Activated T-cell treated with anti-CD3 and anti-CD28 coated beads for 4 hours (primary cell): ENCODE measurements around the gene TAMALIN.

Source experiments
- DNase-seq: peaks from one replicate; pipeline ENCODE4 v3.0.0-alpha.2; 2020

TAMALIN gene

GRCh38 chr12:51985154-51985835 is 21.5 kb upstream of the TAMALIN start:
- no peak for DNase-seq

GRCh38 chr12:51986834-51987233 is 19.9 kb upstream of the TAMALIN start:
- no peak for DNase-seq

GRCh38 chr12:51992246-51992645 is 14.5 kb upstream of the TAMALIN start:
- DNase-seq, result no peak

GRCh38 chr12:51994539-51994820 is 12.3 kb upstream of the TAMALIN start:
- no peak for DNase-seq

- no peak for DNase-seq
Observed at GRCh38 chr12:51994959-51995358, 11.8 kb upstream of the TAMALIN start.

DNA sequence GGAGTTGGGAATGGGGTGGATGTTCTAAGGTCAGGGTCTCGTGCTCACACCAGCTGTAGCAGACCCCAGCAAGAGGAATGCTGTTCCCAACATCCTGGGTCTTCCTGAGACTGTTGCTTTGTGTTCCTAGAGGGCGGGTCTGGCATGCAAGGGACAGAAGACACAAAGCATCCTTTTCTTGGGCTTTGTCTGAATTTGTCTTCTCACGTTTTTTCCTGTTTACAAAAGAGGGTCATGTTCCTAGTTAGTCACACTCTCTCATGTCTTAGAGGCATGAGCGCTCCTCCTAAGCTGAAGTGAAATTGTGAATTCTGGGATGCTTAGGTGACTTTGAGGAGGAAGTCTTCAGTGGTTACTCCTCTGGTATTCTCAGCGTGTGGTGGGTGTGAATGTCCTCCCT is 9.6 kb upstream of the TAMALIN start:
- DNase-seq, result no peak

GRCh38 chr12:52003016-52003550 is 3.7 kb upstream of the TAMALIN start:
- DNase-seq, result no peak

DNA sequence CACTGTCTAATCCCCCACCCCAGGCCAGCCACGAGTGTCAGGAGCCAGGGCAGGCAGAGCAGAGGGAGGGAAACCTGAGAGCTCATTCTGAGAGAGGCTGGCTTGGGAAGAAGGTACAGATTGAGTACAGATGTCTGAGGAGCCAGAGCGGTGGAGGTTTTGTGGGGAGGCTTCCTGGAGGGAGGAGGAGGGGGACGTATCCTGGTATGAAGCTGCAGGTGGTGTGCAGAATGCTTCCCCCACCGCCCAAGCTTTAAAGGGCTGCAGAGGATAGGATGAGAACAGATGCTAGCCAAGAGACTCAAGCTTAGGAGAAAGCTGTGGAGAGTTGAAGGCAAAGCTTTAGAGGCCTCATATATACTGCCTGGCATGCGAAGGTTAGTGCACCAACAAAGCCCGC is 3.2 kb upstream of the TAMALIN start:
- DNase-seq, result no peak

GRCh38 chr12:52004042-52004648 is 2.6 kb upstream of the TAMALIN start:
- no peak for DNase-seq

- no peak for DNase-seq
Observed at GRCh38 chr12:52005218-52005902, 1.4 kb upstream of the TAMALIN start.

DNA sequence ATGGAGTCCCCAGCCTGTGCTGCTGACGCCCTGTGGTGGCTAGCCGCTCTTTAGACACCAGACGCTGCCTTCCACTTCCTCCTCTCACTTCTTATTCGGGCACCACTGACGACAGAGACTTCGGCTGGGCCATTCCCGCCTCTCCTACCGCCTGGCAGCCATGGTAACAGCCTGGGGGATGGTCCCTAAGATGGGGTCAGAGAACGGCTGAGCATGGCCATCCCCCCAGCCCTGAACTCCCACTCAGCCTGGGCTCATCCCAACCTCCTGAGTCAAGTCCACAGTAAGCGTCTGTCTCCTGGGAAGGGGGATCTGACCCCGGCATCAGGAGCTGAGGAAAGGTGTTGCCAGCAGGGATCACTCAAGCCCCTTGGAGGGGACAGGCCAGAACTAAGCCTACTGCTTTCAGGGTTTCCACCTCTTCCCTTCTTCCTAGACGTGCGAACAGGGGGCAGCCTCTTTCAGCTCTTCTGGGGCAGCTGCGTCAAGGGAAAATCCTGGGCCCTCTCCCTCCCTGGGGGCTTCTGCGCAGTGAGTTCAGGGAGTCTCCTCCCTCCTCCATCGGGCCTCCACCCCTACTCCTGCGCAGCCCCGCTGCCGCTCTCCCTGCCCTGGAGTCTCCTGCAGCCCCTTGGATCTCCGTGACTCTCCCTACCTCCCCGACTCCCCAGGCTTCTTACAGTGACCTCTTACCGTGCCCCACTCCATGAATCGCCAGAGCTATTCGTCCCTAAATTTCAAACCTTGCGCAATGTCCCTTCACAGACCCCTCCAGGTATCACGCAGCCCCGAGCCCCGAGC is 643 bp upstream of the TAMALIN start:
- DNase-seq, result no peak

GRCh38 chr12:52007158-52007921 is 594 bp downstream of the TAMALIN start:
- DNase-seq, result peak; percentile 43

GRCh38 chr12:52007982-52008510 is 1.3 kb downstream of the TAMALIN start:
- DNase-seq, result no peak

DNA sequence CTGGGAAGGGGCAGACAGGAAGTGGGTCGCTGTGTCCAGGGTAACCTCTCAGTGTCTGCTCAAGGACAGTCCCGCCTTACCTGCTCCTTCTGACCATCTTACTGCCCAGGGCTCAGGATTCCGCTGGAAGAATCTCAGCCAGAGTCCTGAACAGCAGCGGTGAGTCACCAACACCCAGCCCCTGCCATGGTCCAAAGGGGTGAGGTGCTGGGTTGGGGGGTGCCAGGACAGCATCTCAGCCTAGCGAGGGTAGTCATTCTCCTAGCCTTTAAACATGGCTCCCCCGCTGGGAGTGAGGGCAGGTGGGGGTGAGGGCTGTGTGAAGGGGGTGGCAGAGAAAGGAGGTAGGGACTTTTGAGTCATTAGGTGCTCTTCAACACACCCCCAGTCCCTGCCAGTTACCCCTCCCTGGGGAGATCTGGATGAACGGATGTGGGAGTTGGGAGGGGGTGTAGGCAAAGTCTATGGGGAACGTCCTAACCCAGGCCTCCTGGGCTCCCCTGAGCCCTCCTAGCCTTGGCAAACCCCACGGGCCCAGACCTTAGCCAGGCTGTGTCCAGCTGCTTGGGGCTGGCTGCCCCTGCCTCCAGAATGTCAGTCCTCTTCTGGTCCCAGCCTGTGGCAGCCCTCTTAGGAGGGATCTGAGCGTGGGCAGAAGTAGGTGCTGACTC is 2.5 kb downstream of the TAMALIN start:
- DNase-seq, result no peak

DNA sequence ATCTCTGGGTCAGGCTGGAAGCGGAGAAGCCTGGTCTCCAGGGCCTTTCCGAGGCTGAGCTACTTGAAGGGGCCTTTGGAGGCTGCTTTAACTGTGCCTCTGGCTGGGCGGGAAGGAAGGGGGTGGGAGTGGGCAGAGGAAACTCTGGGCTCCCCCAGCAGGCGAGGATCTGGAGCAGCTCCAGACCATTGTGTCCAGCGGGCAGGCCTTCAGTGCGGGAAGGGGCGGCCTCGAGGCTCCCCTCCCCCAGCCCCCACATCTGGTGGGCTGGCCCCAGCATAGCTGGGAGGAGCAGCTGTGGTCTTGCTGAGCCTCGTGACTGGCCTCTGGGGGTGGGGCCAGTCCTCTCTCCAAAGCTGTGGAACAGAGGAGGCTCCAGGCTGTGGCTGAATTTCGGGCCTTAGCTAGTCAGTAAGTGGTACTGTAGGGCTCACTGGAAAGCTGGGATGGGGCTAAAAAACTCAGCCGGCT is 3.4 kb downstream of the TAMALIN start:
- no peak for DNase-seq

GRCh38 chr12:52010692-52011601 is 4.2 kb downstream of the TAMALIN start:
- DNase-seq, result no peak

GRCh38 chr12:52011602-52012214 is 5.0 kb downstream of the TAMALIN start:
- no peak for DNase-seq

GRCh38 chr12:52013626-52014310 is 7.0 kb downstream of the TAMALIN start:
- no peak for DNase-seq
